Fibroblast of lung (primary cell): ENCODE data around the gene PREB. TPM values are rescaled to one million over a fixed set of nuclear protein-coding genes. Genes with fewer than 3 reads are reported as not detected.

Experiments used
- DNase-seq, 2 donors: peaks; one replicate each; pipeline versions ENCODE4 v3.0.0 to v3.0.0-alpha.2; 2010; ENCODE audit warnings: low read depth in 2 of 2
- H2AFZ ChIP-seq: 2 replicates; pipeline ENCODE4 v1.5.1; 2012; ENCODE audit warnings: low read length, control low read depth, inconsistent platforms
- H3K27ac ChIP-seq: 2 replicates; pipeline ENCODE4 v1.5.1; 2011; ENCODE audit warnings: low read length, control low read depth; ENCODE audit not compliant: insufficient read depth
- H3K27me3 ChIP-seq: 2 replicates; pipeline ENCODE4 v1.5.1; 2011; ENCODE audit warnings: mild to moderate bottlenecking, low read length; ENCODE audit not compliant: control insufficient read depth, insufficient read depth
- H3K36me3 ChIP-seq: 2 replicates; pipeline ENCODE4 v1.5.1; 2011; ENCODE audit warnings: low read length; ENCODE audit not compliant: control insufficient read depth, insufficient read depth
- H3K4me1 ChIP-seq: 2 replicates; pipeline ENCODE4 v1.5.1; 2011; ENCODE audit warnings: low read length; ENCODE audit not compliant: control insufficient read depth, insufficient read depth; ENCODE audit errors: extremely low read depth
- H3K4me2 ChIP-seq: 2 replicates; pipeline ENCODE4 v1.5.1; 2011; ENCODE audit warnings: low read length, control low read depth; ENCODE audit not compliant: insufficient read depth; ENCODE audit errors: extremely low read depth
- H3K4me3 ChIP-seq, 4 experiments: fragments of 200-600 bp in 1 of 4; sonication (generic) in 1 of 4; replicated peaks in 1 of 4; 2 replicates each; pipeline ENCODE4 v1.5.1; 2011 to 2016; ENCODE audit warnings: low read length in 4 of 4, low read depth in 3 of 4, mild to moderate bottlenecking in 3 of 4, control low read depth in 2 of 4, inconsistent platforms in 1 of 4, mixed read lengths in 1 of 4; ENCODE audit not compliant: insufficient read depth in 1 of 4; ENCODE audit errors: control extremely low read depth in 1 of 4
- H3K79me2 ChIP-seq: 2 replicates; pipeline ENCODE4 v1.5.1; 2012; ENCODE audit warnings: mild to moderate bottlenecking, low read length, inconsistent platforms; ENCODE audit not compliant: control insufficient read depth, insufficient read depth
- H3K9ac ChIP-seq: 2 replicates; pipeline ENCODE4 v1.5.1; 2011; ENCODE audit warnings: mild to moderate bottlenecking, low read length, control low read depth; ENCODE audit not compliant: insufficient read depth
- H3K9me3 ChIP-seq: 2 replicates; pipeline ENCODE4 v1.5.1; 2012; ENCODE audit warnings: low read depth, low read length; ENCODE audit not compliant: control insufficient read depth, insufficient read depth
- H4K20me1 ChIP-seq: 2 replicates; pipeline ENCODE4 v1.5.1; 2011; ENCODE audit warnings: low read length; ENCODE audit not compliant: control insufficient read depth, insufficient read depth; ENCODE audit errors: extremely low read depth
- CTCF ChIP-seq, 2 donors: IDR thresholded peaks in 1 of 2; conservative IDR thresholded peaks in 1 of 2; 1 replicate in 1 of 2; 2 replicates in 1 of 2; pipeline ENCODE4 v1.5.1; 2011 to 2012; ENCODE audit warnings: low read length in 2 of 2, control low read depth in 1 of 2, inconsistent platforms in 1 of 2, low read depth in 1 of 2, mild to moderate bottlenecking in 1 of 2
- EZH2 ChIP-seq: IDR thresholded peaks from 2 replicates; pipeline ENCODE4 v1.5.1; 2012; ENCODE audit warnings: low read length, control low read depth, mild to moderate bottlenecking; ENCODE audit errors: missing control alignments
- polyA plus RNA-seq, 2 donors: library from polyadenylated mRNA; depleted of rRNA in 1 of 2; stranded (reverse) in 1 of 2; unstranded in 1 of 2; fragments of >200 nt; gene quantifications; 2 replicates each; pipeline ENCODE4 v1.2.1, GENCODE V29; 2011 to 2012; ENCODE audit warnings: missing spikeins in 1 of 2
- total RNA-seq: library from RNA; depleted of rRNA; stranded (reverse); fragments of >200 nt; gene quantifications from 2 replicates; pipeline ENCODE4 v1.2.1, GENCODE V29; 2014

PREB gene
- total and polyA plus RNA-seq, 2 donors (not counting 1 experiment from before 2014, with no cell fraction given), result 36.0 to 42.9 TPM

GRCh38 chr2:27131429-27131828, 3.0 kb downstream of the PREB start:
- peaks cover 15% of the 10 kb centered on the region for H3K79me2 ChIP-seq
- TF ChIP-seq CTCF (conservative IDR thresholded peaks at IDR 0.05 in 1 of 2, IDR thresholded peaks at IDR 0.05 in 1 of 2; ENCODE audit: low read depth in 1 of 2, low read length in 2 of 2) (no peak), EZH2 (no peak)
- no peaks in the 10 kb centered on the region for H4K20me1 ChIP-seq
- no peak overlapping the region for H3K4me3 ChIP-seq
- no peaks in the 10 kb centered on the region for H3K9me3 ChIP-seq
- DNase-seq, result no peak
- H3K27me3 ChIP-seq, result no peaks in the 10 kb centered on the region
- H3K36me3 ChIP-seq, result peaks cover 18% of the 10 kb centered on the region
- no peak overlapping the region for H2AFZ ChIP-seq
- no peak overlapping the region for H3K9ac ChIP-seq
- H3K4me1 ChIP-seq, result peaks cover 4% of the 10 kb centered on the region
- H3K27ac ChIP-seq, result no peak overlapping the region
- no peak overlapping the region for H3K4me2 ChIP-seq

GRCh38 chr2:27130396-27130795, 4.0 kb downstream of the PREB start:
- no peaks in the 10 kb centered on the region for H3K9me3 ChIP-seq
- H3K79me2 ChIP-seq, result peaks cover 15% of the 10 kb centered on the region
- no peak overlapping the region for H3K27ac ChIP-seq
- H2AFZ ChIP-seq, result no peak overlapping the region
- TF ChIP-seq CTCF (conservative IDR thresholded peaks at IDR 0.05 in 1 of 2, IDR thresholded peaks at IDR 0.05 in 1 of 2; ENCODE audit: low read depth in 1 of 2, low read length in 2 of 2) (no peak), EZH2 (no peak)
- DNase-seq, result no peak
- peaks cover 18% of the 10 kb centered on the region for H3K36me3 ChIP-seq
- peaks cover 4% of the 10 kb centered on the region for H3K4me1 ChIP-seq
- H4K20me1 ChIP-seq, result no peaks in the 10 kb centered on the region
- H3K27me3 ChIP-seq, result no peaks in the 10 kb centered on the region
- no peak overlapping the region for H3K4me3 ChIP-seq
- no peak overlapping the region for H3K9ac ChIP-seq
- H3K4me2 ChIP-seq, result no peak overlapping the region

- H3K79me2 ChIP-seq, result peaks cover 12% of the 10 kb centered on the region
- TF ChIP-seq EZH2, result no peak
- no peaks in the 10 kb centered on the region for H4K20me1 ChIP-seq
- H3K9me3 ChIP-seq, result no peaks in the 10 kb centered on the region
- no peaks in the 10 kb centered on the region for H3K27me3 ChIP-seq
- no peak for DNase-seq
- H2AFZ ChIP-seq, result no peak overlapping the region
- no peak overlapping the region for H3K9ac ChIP-seq
- peaks cover 18% of the 10 kb centered on the region for H3K36me3 ChIP-seq
- no peak overlapping the region for H3K4me2 ChIP-seq
- H3K4me3 ChIP-seq, result no peak overlapping the region
- H3K4me1 ChIP-seq, result peaks cover 4% of the 10 kb centered on the region
- H3K27ac ChIP-seq, result no peak overlapping the region
Measured at GRCh38 chr2:27128668-27129571, 5.5 kb downstream of the PREB start.
